Bronchial epithelial cell (primary cell): ENCODE measurements around the gene KRTAP5-7. TPM values are rescaled to one million over a fixed set of nuclear protein-coding genes. Genes with fewer than 3 reads are reported as not detected.

Experiments used
- DNase-seq: peaks from one replicate; pipeline ENCODE4 v3.0.0-alpha.2; 2010; ENCODE audit warnings: low read depth
- FAIRE-seq: peaks from 2 replicates; lab custom pipeline; 2011; peaks lifted over from hg19 to GRCh38; lab: Jason Lieb, UNC
- H3K27me3 ChIP-seq: 2 replicates; pipeline ENCODE4 v1.5.1; 2011; ENCODE audit warnings: low read length; ENCODE audit not compliant: control insufficient read depth, insufficient read depth
- H3K36me3 ChIP-seq: 2 replicates; pipeline ENCODE4 v1.5.1; 2011; ENCODE audit warnings: low read length; ENCODE audit not compliant: control insufficient read depth, insufficient read depth
- H3K4me3 ChIP-seq: 2 replicates; pipeline ENCODE4 v1.5.1; 2011; ENCODE audit warnings: mild to moderate bottlenecking, low read depth, low read length, control low read depth
- total RNA-seq: library from RNA; depleted of rRNA; stranded (reverse); fragments of >200 nt; gene quantifications from 2 replicates; pipeline ENCODE4 v1.2.1, GENCODE V29; 2014
- TF ChIP-seq, protein P1 (sequence below): IDR thresholded peaks from 2 replicates; pipeline ENCODE4 v1.5.1; 2011; ENCODE audit warnings: mild to moderate bottlenecking, moderate library complexity, low read length, control low read depth, inconsistent platforms; ENCODE audit not compliant: insufficient read depth, severe bottlenecking

KRTAP5-7 gene
- total RNA-seq, 1 donor from 2014 or later = not detected

DNA sequence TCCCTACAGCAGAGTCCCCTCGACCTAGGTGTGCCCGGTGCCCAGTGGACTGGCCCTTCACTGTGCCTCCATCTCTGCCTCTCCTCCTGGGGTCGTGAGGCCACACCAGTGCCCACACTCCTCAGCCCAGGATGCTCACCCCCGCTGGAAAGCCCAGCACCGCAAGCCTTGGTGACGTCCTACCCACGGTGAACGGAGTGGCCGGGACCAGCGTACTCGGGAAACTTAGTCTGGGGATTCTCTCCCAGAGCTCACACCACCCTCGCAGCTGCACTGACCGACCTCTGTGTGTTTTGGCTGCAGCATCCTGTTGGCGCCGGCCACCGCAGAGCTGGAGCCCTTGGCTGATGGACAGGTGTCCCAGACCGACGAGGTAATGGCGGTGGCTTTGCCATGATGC is 35.5 kb upstream of the KRTAP5-7 start:
- Histone ChIP-seq H3K4me3 (no peak overlapping the region), H3K36me3 (peaks cover 36% of the 10 kb centered on the region), H3K27me3 (no peaks in the 10 kb centered on the region)
- TF ChIP-seq, protein P1, sequence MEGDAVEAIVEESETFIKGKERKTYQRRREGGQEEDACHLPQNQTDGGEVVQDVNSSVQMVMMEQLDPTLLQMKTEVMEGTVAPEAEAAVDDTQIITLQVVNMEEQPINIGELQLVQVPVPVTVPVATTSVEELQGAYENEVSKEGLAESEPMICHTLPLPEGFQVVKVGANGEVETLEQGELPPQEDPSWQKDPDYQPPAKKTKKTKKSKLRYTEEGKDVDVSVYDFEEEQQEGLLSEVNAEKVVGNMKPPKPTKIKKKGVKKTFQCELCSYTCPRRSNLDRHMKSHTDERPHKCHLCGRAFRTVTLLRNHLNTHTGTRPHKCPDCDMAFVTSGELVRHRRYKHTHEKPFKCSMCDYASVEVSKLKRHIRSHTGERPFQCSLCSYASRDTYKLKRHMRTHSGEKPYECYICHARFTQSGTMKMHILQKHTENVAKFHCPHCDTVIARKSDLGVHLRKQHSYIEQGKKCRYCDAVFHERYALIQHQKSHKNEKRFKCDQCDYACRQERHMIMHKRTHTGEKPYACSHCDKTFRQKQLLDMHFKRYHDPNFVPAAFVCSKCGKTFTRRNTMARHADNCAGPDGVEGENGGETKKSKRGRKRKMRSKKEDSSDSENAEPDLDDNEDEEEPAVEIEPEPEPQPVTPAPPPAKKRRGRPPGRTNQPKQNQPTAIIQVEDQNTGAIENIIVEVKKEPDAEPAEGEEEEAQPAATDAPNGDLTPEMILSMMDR = no peak
- FAIRE-seq = no peak
- DNase-seq = no peak

DNA sequence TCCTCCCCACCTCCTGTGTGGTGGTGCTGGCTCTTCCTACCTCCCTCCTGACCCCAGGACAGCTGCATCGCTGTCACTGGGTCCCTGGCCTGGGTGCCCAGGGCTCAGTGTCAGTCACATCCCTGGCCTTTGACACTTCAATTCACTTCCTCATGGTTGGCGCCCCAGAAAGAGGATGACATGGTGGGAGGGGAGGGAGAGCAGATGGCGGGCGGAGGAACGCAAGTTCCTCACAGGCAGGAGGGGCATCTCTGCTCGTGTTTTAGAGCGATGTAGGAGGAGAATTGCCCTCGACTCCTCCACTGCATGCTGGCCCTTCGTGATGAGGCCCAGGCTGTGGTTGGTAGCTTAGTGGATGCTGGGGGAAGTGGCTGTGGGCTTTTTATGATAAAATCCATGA is 35.1 kb upstream of the KRTAP5-7 start:
- FAIRE-seq (no peak), DNase-seq (no peak)
- Histone ChIP-seq H3K36me3 (peaks cover 36% of the 10 kb centered on the region), H3K27me3 (no peaks in the 10 kb centered on the region), H3K4me3 (no peak overlapping the region)
- TF ChIP-seq, protein P1 = no peak

DNA sequence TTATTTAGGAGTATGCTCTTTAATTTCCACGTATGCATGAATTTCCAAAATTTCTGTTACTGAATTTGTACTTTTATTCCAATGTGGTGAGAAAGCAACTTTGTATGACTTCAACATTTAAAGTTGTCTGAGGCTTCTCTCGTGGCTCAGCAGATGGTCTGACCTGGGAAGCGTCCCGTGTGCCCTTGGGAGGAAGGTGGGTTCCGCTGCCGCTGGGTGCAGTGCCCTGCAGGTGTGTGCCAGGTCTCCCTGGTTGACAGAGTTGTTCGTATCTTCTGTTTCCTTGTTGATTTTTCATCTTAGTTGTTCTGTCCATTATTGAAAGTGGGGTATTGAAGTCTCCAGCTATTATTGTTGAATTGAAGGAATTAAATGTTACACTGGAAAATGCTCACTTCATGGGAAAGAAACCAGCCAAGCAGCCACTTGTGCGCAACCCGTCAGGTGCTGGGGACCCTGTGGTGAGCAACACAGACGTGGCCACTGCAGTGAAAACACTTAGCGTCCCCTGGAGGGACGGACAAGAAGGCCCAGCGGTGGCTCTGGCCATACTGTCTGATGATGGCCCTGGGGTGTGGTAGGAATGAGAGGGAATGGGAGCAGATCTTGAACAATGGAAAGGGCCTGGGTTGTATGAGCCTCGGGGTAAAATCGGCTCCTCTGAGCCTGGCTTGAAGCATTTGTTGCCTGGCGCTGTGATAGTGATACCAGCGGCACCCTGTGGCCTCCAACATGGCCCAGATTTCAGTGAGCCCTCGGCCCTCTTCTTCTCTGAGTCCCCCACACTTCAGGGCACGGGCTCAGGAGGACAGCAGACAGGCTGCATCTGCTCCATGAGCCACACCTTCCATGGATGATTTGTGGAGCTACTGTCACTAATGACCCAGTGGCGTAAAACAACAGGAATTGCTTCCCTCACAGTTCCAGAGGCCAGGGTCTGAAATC is 31.5 kb upstream of the KRTAP5-7 start:
- Histone ChIP-seq H3K36me3 (peaks cover 36% of the 10 kb centered on the region), H3K27me3 (no peaks in the 10 kb centered on the region), H3K4me3 (no peak overlapping the region)
- TF ChIP-seq, protein P1 = no peak
- no peak for DNase-seq
- FAIRE-seq = peak; percentile 18

DNA sequence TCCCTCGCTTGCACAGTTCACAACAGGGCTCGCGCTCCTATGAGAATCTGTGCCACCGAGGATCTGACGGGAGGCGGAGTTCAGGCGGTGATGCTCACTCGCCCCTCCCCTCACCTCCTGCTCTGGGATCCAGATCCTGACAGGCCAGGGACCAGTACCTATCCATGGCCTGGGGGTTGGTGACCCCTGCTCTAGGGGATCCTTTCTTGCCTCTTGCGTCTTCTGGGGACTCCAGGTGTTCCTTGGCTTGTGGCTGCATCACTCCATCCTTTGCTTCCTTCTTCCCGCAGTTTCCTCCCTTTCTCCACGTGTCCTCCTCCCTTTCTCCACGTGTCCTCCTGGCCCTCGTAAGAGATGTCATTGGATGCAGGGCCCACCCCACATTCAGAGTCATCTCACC is 30.6 kb upstream of the KRTAP5-7 start:
- DNase-seq = no peak
- Histone ChIP-seq H3K27me3 (no peaks in the 10 kb centered on the region), H3K36me3 (peaks cover 31% of the 10 kb centered on the region), H3K4me3 (no peak overlapping the region)
- no peak for FAIRE-seq
- TF ChIP-seq, protein P1 = no peak

DNA sequence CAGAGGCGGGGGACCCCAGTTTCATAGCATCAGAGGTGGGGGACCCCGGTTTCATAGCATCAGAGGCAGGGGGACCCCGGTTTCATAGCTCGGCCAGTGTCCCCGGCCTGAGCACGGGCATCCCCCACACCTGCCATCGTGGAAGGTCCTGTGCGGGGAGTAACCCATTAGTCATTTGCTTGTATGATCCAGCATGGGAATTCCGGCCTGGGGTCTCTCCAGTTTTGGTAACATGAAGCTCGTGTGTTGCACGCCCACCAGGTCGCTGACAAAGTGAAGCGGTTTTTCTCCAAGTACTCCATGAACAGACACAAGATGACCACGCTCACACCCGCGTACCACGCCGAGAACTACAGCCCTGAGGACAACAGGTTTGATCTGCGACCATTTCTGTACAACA is 29.0 kb upstream of the KRTAP5-7 start:
- DNase-seq (no peak), FAIRE-seq (no peak)
- TF ChIP-seq, protein P1 = no peak
- Histone ChIP-seq H3K27me3 (no peaks in the 10 kb centered on the region), H3K4me3 (no peak overlapping the region), H3K36me3 (peaks cover 30% of the 10 kb centered on the region)
